Frontal cortex (tissue), 4 donors: ENCODE data around the gene CDC42BPB. TPM values are rescaled to one million over a fixed set of nuclear protein-coding genes. Genes with fewer than 3 reads are reported as not detected.

ENCODE experiments used
- DNase-seq, 2 donors: peaks; one replicate each; pipeline ENCODE4 v3.0.0; 2012; ENCODE audit warnings: low spot score in 2 of 2
- FAIRE-seq: peaks from 2 replicates; lab custom pipeline; 2012; peaks lifted over from hg19 to GRCh38; lab: Jason Lieb, UNC
- total RNA-seq: library from RNA; depleted of rRNA; stranded (reverse); fragments of >200 nt; gene quantifications from one replicate; pipeline ENCODE4 v1.2.3, GENCODE V29; 2014
- donor health status: control.
- donor health status: control.
- donor health status: control.

CDC42BPB gene
- total RNA-seq, 1 donor from 2014 or later: 64.0 TPM

DNA sequence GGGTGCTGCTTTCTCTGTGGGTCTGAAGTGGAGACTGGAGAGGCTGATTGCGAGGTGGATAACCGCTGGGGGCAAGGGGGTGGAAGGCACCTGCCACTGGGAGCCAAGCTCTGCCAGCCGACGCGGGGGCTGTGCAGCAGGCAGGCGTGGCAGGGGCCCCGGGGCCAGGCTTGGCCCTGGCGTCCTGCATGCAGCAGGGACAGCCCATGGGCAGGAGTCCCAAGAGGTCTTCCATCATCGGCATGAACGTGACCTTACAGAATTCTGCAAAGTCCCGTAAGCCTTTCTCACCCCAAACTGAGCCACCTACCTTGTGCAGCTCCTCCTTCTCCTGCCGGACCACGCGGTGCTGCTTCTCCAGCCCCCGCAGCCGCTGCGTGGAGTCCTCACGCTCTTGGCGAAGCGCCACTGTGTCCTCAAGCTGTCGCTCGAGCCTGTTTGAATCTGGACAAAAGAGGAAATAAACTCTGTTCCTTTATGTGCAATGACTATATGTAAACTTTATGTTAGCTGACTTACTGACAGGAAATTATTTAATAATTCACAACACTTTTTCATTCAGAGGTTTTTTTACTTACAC, 83.6 kb downstream of the CDC42BPB start:
- no peak for FAIRE-seq

DNA sequence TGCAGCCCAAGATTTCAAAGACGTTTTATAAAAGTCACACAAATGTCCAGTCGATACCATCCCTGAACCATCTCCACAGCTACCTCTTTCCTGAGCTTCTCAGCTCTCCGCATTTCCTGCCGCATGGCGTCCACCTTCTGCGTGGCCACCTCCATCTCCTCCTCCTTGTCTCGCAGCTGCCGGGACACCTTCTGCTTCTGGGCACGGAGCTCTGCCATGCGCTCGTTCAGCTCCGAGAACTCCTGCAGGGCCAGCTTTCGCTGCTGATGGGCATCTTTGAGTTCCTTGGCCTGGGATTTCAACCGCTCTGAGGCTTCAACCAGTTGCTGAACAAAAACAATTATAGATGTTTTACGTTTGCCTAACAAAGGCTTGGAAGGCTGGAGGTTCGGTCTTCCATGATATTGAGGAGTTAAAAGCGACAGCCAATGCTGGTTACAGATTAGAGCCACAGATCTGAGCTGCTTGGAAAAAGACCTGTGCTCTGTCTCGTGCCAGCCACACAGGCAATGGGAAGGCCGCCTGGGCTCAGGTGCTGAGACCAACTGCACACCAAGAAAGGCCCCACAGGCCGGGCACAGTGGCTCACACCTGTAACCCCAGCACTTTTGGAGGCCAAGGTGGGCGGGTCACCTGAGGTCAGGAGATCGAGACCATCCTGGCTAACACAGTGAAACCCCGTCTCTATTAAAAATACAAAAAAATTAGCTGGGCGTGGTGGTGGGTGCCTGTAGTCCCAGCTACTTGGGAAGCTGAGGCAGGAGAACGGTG, 85.3 kb downstream of the CDC42BPB start:
- DNase-seq (no peak), FAIRE-seq (no peak)

More for the DNA sequence above, 83.6 kb downstream of the CDC42BPB start:
- DNase-seq: no peak

DNA sequence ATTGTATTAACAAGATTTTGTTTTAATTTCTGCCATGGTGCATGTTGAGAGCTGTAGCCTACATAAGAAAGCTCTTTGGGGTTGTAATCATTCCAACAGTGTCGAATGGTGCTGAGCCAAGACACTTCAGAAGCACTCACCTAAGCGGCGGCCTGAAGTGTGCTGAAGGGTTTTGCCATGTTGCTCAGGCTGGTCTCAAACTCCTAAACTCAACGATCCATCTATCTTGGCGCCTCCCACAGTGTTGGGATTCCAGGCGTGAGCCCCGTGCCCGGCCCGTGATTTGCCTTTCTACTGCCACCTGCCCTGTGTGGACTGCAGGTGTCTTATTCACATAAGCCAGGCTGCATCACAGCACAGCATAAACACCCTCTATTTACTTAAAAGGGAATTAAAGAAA, 86.0 kb downstream of the CDC42BPB start:
- FAIRE-seq (no peak), DNase-seq (no peak)

DNA sequence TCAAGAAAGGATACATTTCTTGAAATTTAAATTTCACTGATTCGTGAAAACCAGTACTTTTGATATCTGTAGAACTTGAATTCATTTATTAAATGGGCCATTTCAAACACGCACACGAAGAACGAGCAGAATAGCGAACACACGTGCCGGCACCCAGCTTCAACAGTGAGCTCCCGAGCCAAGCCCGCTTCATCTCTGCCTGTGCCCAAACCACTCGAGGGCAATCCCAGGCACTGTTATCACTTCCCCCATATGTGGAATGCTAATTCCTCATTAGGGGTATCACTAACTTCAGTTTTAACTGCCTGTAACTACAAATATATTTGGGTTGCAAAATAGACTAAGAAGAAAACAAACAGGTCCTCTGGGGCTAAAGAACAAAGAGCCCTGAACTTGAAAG, 86.9 kb downstream of the CDC42BPB start:
- FAIRE-seq (no peak), DNase-seq (no peak)

DNA sequence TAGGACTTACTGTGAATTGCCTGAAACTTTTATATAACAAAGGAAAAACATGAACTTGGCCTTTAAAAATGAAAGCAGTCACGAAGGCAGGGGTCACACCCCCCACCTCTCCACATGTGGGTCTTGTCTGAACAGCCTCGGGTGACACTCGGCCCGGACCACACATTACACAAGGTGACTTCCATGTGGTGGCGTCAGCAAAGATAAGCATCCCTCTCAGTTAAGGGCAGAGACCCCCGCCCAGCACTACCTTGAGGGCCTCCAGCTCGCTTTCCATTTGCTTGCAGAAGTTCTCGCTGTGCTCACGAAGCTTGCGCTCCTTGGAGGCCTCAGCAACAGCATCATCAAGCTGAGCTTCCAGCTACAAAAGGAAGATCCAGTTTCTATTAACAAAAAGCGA, 87.4 kb downstream of the CDC42BPB start:
- DNase-seq (no peak), FAIRE-seq (no peak)

DNA sequence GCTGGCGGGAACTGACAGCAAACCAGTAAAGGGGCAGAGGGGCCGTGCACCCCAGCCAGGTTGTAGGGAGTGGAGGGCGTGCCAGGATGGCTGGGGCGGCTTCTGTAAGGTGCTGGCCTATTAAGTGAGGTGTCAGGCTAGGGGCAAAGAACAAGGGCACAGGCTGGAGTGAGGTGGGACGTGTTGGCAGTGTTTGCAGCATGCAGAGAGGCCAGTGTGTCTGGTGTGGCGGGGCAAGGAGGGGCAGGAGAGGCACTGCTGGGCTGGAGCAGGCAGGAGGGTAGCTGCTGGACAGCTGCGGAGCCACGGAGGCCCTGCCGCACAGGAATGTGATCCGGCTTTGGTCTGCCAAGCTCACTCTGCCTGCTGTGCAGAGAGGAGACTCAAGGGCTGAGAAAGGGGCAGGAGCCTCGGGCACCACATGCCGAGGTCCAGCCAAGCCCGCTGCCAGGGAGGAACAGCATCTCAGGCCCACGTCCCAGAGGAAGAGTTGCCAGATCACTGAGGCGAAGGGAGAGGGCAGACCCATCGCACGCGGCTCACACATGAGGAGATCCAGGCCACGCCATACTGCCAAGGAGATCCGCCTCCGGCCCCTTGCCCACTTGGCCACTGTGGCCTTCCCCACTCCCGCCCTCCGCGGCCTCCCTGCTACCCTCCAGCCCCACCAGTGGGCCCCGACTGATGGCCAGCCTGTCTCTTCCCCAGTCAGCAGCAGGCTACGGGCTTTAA, 88.1 kb downstream of the CDC42BPB start:
- no peak for FAIRE-seq
- no peak for DNase-seq

DNA sequence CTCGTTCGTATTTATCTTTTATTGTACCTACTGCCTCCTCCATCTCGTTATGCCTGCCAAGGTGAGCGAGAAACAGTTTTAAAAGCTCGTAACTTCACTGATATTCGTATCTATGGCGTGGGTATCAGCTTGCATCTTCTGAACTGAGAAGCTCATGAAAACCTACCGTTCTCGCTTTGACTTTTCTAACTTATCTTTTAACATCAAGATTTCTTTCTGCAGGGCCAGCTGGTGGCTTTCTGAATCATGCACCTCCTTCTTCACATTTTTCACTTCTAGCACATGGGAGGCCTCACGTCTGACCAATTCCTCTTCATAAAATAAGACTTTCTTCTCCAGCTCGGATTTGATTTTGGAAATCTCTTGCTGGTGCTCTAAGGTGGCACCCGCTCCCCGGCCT, 89.0 kb downstream of the CDC42BPB start:
- FAIRE-seq: no peak

DNA sequence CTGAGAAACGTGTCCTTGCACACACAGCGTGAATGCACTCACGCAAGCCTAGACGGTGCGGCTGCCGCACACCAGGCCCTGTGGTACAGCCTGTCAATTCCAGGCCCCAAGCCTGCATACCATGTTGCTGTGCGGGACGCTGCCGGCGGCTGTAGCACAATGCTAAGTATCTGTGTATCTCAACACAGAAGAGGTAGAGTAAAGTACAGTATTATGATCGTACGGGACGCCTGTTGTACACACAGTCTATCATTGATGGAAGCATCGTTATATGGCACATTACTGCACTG, 89.9 kb downstream of the CDC42BPB start:
- DNase-seq (no peak), FAIRE-seq (no peak)

More for the DNA sequence above, 89.0 kb downstream of the CDC42BPB start:
- DNase-seq: no peak

DNA sequence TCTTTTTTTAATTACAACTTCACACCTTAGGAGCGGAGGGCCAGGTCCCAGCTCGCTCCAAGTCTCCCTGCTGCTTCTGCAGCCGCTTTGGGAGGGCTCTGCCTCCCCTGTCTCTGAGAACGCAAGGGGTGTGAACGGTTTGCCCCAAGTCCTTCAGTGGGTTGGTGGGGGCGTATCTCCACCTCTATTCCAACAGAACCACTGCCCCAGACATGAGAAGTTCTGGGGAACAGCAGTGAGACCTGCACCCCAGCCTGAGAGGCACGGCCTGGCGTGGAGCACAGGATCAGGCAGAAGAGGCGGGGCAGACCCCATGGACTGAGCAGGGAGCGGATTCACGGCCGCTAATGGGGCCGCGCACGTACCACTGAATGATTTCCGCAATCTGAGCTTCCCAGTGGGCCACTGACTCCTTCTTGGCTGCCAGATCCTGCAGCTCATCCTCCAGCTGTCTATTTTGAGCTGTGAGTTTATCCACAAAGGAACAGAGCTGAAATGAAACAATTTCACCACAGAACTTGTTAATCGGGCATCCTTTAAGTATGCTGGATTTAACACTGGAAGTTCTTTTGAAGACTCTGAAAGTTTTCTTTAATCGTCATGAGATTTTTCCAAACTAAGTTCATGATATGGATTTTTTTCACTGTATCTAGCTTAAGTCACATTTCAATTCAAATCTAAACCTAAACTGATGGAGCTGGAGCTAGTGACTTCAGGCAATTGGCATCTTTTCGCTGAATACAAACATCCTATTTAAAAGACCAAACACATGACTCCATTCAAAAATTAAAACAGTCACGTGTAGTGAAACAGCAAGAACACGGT, 90.5 kb downstream of the CDC42BPB start:
- no peak for FAIRE-seq
- DNase-seq: peak in 1 of 2 donors; percentile 44

DNA sequence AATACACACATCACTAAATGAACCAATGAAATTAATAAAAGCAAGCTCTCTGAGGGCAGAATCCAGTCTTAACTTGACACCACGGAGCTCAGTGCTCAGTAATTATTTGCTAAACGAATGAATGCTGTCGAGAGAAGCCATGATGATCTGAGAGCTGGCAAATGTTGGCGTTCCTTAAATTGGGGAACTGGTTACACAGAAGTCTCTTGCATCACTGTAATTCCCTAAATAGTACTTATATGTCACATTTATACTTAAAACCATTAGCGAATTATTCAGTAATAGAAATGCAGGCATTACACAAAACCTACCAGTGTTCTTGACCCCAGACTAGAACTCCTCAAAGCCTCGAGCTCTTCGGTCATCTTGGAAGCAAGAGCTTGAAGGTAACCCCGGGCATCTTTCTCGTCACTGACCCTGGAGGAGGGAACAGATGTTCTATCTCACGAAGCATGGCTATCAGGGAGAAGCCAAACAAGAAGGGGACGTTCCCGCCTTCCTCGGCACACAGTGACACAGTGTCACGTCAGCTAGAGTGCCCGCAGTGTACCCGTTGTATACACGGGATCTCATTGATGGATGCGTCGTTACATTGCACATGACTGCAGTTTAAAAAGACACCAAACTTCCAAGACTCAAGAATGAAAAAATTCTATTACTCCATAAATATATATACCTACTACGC, 91.2 kb downstream of the CDC42BPB start:
- FAIRE-seq (no peak), DNase-seq (no peak)

DNA sequence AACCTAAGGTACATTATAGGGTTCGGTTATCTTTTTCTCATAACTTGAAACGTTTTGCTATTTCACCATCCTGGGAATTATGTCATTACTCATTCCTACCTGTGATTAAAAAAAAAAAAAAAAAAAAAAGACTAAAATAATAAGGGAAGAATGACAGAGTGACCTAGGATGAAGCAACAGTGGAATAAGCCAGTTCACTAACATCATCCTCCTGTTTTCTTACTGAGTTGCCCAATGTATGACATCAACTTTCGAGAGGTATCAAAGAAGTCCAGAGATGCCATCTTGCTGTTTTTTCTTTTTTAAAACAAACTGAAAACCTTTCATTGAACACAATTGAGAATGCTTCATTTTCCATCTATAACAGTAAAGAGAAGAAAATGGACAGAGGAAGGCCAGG, 92.1 kb downstream of the CDC42BPB start:
- no peak for FAIRE-seq
- no peak for DNase-seq

DNA sequence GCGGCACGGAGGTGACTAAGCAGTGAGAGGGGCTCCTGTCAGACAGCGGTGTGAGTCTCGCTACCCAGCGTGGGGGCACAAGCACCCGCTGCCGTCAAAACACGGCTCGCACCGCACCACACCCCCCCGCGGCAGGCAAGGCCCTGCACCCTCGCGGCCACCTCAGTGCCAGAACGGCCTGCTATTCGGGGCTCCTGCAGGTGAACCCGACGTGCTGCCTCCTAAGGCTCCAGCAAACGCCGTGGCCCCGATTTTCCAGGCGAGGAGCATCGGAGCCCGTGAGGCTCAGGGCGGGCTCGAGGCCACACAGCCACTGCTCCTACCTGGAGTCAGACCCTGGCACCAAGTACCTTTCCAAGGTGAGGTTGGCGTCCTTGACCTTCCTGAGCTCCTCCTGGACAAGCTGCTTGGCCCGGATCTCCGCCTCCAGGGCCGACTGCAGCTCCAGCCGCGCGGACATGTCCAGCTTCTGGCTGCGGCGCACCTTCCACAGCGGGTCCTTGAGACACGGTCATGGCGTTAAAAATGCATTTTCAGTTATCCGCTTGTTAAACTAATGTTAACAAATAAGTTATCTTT, 93.1 kb downstream of the CDC42BPB start:
- FAIRE-seq (no peak), DNase-seq (no peak)

DNA sequence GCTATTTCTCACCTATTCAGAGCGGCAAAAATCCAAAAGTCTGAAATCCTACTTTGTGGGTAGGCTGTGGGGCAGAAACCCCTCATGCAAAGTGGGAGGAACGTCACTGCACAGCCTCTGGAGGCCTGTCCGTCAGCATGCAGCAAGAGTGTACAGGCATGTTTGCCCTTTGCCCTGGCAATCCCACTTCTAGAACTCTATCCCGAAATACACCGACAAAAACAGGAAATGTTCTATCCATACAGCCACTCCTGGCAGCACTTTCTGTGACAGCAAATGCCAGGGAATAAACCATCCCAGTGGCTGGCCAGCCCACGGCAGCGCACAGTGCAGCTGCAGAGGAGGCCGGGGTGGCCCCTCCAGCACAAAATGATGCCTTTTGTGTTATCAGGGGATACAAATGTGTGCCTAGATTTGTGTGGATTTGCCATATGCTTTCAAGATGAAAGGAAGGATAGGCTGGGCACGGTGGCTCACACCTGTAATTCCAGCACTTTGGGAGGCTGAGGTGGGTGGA, 95.2 kb downstream of the CDC42BPB start:
- DNase-seq (no peak), FAIRE-seq (no peak)

DNA sequence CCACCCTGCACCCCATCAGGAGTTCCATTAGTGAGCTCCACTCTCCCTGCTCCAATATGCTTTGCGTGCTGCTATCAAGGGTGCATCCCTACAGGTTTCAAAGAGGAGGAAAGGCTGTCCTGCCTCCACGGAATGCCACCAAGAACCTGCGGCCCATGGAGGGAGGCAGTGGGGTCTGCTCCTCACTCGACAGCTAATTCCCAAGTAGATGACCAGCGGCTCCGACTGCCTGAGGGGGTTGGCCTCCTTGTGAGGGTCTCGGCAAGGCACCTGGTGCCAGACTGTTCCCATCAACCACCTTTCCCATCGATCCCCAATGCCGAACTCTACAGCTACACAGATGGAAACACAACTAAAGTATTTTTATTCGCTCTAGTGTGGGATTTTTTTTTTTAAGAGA, 98.9 kb downstream of the CDC42BPB start:
- DNase-seq (no peak), FAIRE-seq (no peak)

DNA sequence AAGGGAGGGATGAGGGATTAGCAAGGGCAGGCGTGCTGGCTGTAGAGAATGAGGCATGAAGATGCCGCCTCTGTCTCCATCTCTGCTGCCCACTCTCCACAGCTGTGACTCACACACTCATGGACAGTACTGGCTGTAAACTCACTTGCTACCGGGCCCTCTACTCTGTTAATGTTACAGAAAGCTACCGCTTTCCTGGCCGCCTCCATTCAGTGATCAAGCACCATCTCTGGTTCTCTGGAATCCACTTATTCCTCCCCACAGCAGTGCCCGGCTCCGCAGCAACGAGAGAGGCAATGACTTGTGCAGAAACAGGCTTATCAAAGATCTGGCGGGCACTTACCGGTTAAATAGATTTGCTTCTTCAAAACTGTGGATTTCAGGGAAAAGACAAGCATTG, 100.1 kb downstream of the CDC42BPB start:
- DNase-seq (no peak), FAIRE-seq (no peak)

DNA sequence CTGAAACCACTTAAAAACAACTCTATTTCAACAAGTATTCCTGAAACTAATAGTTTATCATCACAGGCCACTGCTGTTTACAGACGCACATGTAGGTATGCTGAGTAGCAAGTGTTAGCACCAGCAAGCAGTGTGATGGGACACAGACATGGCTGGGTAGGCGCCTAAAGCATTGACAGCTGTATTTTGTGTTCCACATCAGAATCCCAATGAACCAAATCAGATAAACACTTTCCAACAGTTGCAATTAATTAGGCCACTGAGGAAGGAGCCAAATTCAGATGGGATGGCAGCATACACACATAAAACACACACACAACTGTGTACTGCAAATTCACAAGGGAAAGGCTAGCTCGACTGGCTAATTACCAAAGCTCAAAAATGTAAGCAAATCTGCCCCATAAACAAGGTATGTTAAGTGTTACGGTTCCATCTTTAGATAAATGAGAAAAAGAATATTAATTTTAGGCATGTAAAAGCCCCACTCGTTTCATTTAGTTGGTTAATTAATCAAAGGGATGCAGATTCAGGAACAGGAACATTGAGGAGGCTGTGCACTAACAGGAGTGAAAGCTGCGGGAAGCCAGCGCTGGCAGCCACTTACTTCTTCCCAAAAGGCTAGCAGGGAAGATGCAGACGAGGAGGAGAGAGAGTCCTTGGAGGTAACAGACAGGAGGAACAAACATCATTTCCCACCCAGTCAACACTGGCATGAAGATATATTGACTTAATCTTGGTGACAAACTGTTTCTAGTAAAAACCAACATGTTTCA, 101.5 kb downstream of the CDC42BPB start:
- FAIRE-seq (no peak), DNase-seq (no peak)

DNA sequence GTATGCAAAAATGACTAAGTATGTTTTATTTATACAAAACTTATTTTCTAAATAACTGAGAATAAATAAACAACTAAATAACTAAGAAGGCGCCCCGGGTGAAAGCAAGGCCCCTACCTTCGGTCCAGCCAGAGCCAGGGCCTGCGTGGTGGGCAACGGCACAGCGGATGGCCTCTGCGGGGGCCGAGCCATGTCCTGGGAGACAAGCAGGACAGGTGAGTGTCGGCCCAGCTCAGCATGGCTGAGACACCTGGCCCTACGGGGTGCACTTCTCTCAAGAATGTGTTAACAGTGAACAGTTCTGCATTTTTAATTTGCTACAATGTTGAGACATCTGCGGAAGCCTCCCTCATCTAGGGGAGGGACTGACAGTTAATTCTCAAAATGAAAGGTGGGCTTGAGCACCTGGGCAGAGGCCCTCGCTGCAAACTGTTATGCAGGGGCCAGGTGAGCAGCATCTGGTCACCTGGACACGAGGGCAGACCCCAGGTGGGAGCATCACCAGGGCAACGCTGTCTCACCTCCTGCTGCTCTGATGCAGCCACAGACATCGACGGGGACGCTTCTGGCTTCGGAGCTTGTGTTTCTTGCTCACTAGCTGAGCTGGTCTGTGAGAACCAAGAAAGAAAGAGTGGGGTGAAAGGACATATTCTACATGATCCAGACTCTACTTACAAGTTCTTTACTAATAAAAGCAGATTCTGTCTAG, 103.1 kb downstream of the CDC42BPB start:
- DNase-seq: no peak
- no peak for FAIRE-seq

DNA sequence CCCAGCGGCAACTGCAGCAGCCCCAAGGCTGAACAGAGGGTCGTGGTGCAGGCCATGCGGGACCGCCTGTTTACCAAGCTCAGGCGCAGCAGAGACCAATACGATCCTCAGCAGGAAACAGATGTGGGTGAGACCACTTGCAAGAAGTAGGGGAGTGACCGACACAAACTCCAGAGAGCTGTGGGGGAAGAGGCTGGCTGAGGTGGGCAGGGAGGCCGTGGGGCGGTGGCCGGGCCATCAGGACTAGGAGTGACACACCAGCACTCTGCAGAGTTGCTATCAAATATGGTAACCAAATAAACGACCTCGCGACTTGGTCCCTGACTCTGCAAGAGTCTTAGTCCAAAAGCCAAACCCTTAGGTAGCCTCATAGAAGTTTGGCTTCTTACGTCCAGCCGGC, 104.2 kb downstream of the CDC42BPB start:
- no peak for DNase-seq
- no peak for FAIRE-seq
